Astrocyte of the hippocampus (primary cell): ENCODE measurements around the gene TCN1.

Experiments
- DNase-seq: peaks from one replicate; pipeline ENCODE4 v3.0.0; 2011; ENCODE audit warnings: low read depth, low spot score

TCN1 gene

DNA sequence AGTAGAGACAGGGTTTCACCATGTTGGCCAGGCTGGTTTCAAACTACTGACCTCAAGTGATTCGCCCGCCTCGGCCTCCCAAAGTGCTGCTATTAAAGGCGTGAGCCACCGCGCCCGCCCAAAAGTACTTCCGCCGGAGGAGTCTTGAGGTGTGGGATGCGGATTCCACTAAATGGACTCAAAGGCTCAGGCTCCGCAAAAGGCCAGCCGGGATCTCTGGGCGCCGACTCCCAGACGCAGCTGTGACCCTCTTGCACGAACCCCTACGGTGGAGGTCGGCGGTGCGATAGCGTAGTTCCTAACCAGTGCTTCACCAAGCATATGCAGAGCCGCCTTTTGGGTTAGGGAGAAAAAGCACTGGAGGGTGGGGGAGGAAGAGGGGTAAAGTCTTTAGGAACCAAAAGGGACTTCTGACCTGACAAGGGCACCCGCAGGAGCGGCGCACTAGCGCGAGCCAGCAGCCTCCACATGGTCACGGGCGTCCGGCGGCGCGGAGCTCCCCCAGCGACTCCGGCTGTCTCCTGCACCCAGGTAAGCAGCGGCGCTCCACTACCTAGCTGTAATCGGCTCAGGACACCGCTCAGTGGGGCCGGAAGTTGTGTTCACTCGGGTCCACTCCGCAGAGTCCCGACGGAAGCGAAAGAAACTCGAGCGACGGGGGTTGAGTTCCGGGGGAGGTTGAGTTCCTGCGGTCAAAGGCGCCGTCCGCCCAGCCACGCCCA, 55.9 kb downstream of the TCN1 start, which contains the start of gene MRPL16:
TSS of gene MRPL16 (minus strand) at position 590 of the 722 bp plus-strand sequence. CDS start at position 470, 120 bp downstream.
- DNase-seq, result peak; percentile 94

DNA sequence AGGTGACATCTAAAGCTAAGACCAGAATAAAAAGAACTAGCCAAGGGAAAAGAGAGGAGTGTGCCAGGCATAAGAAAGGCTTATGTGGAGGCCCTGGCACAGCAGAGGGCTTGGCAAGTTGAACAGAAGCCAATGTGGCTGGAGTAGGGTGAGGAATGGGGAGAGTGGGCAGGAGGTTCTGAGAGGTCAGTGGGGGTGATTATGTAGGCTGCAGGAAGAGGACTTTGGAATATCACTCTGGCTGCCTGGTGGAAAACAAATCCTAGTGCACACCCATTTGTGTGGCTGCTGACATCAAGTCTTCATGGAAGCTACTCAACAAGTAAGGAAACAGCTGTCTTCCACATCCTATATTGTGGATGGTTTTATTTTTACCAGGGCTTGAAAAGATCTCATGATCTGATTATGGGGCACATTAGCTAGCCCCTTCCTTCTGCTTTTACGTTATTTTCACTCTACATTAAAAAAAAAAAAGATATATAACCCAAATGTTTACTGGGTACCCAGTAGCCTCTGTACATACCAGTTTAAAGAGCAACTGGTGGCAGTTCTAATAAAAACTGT, 59.2 kb downstream of the TCN1 start:
- no peak for DNase-seq

DNA sequence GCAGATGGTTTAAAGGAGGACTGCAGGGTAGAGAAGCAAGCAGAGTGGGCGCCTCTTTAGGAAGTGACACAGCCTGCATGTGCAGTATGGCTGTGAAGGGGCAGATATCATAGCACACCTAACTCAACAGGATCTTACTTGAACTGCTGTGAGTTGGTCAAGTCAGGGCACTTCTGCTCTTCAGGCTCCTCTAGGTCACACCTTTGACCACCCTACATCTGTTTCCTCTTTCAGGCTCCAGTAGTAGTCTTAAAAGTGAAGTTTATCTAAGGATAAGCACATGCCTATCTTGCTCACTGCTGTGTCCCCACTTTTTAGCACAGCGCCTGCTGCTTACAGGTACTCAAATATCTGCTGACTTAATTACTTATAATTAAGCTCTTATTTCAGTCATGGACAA, 62.2 kb downstream of the TCN1 start:
- no peak for DNase-seq
